HL-60 (cell line): Measurements from ENCODE around the gene SP5.

Source experiments
- DNase-seq, 2 experiments: peaks; one replicate each; pipeline ENCODE4 v3.0.0-alpha.2; 2010 to 2020; ENCODE audit warnings: low read depth in 1 of 2, low spot score in 1 of 2
- H3K27ac ChIP-seq: fragments of 250-450 bp; sonication (Bioruptor Pico); replicated peaks from 2 replicates; pipeline ENCODE4 v1.5.1; 2020; ENCODE audit warnings: mild to moderate bottlenecking, moderate library complexity
- H3K27me3 ChIP-seq: fragments of 250-450 bp; sonication (Bioruptor Pico); 2 replicates; pipeline ENCODE4 v1.5.1; 2021; ENCODE audit warnings: mild to moderate bottlenecking, moderate library complexity; ENCODE audit not compliant: insufficient read depth, poor library complexity, severe bottlenecking
- H3K4me3 ChIP-seq: replicated peaks from 2 replicates; pipeline ENCODE4 v1.5.1; 2011; ENCODE audit warnings: mild to moderate bottlenecking, control low read depth, low read length; ENCODE audit not compliant: insufficient read depth
- GABPA ChIP-seq: IDR thresholded peaks from 2 replicates; pipeline ENCODE4 v1.6.1; 2012; ENCODE audit warnings: low read depth
- POLR2AphosphoS5 ChIP-seq: IDR thresholded peaks from 2 replicates; pipeline ENCODE4 v1.6.1; 2012; ENCODE audit warnings: low read depth
- SPI1 ChIP-seq: IDR thresholded peaks from 2 replicates; pipeline ENCODE4 v1.6.1; 2012; ENCODE audit warnings: low read depth, mild to moderate bottlenecking, borderline replicate concordance
- TF ChIP-seq, protein P1 (sequence below): IDR thresholded peaks from 2 replicates; pipeline ENCODE4 v1.6.1; 2012; ENCODE audit warnings: low read depth; ENCODE audit not compliant: insufficient replicate concordance
- TF ChIP-seq, protein P2 (sequence below): IDR thresholded peaks from one replicate; pipeline ENCODE4 v1.5.1; 2011; ENCODE audit warnings: low read length, control low read depth, inconsistent platforms; ENCODE audit not compliant: insufficient read depth

The SP5 gene

GRCh38 chr2:170761572-170761971 lies 46.4 kb downstream of the SP5 start:
- no peak for DNase-seq
- Histone ChIP-seq H3K4me3 (no peak overlapping the region), H3K27me3 (no peaks in the 10 kb centered on the region), H3K27ac (no peak overlapping the region)
- TF ChIP-seq, protein P1, sequence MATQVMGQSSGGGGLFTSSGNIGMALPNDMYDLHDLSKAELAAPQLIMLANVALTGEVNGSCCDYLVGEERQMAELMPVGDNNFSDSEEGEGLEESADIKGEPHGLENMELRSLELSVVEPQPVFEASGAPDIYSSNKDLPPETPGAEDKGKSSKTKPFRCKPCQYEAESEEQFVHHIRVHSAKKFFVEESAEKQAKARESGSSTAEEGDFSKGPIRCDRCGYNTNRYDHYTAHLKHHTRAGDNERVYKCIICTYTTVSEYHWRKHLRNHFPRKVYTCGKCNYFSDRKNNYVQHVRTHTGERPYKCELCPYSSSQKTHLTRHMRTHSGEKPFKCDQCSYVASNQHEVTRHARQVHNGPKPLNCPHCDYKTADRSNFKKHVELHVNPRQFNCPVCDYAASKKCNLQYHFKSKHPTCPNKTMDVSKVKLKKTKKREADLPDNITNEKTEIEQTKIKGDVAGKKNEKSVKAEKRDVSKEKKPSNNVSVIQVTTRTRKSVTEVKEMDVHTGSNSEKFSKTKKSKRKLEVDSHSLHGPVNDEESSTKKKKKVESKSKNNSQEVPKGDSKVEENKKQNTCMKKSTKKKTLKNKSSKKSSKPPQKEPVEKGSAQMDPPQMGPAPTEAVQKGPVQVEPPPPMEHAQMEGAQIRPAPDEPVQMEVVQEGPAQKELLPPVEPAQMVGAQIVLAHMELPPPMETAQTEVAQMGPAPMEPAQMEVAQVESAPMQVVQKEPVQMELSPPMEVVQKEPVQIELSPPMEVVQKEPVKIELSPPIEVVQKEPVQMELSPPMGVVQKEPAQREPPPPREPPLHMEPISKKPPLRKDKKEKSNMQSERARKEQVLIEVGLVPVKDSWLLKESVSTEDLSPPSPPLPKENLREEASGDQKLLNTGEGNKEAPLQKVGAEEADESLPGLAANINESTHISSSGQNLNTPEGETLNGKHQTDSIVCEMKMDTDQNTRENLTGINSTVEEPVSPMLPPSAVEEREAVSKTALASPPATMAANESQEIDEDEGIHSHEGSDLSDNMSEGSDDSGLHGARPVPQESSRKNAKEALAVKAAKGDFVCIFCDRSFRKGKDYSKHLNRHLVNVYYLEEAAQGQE: no peak
- no peak for TF ChIP-seq SPI1
- TF ChIP-seq, protein P2, sequence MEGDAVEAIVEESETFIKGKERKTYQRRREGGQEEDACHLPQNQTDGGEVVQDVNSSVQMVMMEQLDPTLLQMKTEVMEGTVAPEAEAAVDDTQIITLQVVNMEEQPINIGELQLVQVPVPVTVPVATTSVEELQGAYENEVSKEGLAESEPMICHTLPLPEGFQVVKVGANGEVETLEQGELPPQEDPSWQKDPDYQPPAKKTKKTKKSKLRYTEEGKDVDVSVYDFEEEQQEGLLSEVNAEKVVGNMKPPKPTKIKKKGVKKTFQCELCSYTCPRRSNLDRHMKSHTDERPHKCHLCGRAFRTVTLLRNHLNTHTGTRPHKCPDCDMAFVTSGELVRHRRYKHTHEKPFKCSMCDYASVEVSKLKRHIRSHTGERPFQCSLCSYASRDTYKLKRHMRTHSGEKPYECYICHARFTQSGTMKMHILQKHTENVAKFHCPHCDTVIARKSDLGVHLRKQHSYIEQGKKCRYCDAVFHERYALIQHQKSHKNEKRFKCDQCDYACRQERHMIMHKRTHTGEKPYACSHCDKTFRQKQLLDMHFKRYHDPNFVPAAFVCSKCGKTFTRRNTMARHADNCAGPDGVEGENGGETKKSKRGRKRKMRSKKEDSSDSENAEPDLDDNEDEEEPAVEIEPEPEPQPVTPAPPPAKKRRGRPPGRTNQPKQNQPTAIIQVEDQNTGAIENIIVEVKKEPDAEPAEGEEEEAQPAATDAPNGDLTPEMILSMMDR: no peak

- no peak overlapping the region for H3K4me3 ChIP-seq
- no peak overlapping the region for H3K27ac ChIP-seq
- TF ChIP-seq POLR2AphosphoS5 (no peak), GABPA (no peak), SPI1 (no peak)
- TF ChIP-seq, protein P1: no peak
- TF ChIP-seq, protein P2: no peak
- DNase-seq: no peak
- no peaks in the 10 kb centered on the region for H3K27me3 ChIP-seq
Observed at GRCh38 chr2:170762760-170763159, 47.6 kb downstream of the SP5 start.

- DNase-seq: no peak
- no peak overlapping the region for H3K27ac ChIP-seq
- H3K27me3 ChIP-seq: no peaks in the 10 kb centered on the region
- TF ChIP-seq POLR2AphosphoS5: no peak
- no peak for TF ChIP-seq SPI1
- TF ChIP-seq, protein P1: no peak
- TF ChIP-seq, protein P2: no peak
- TF ChIP-seq GABPA: no peak
- no peak overlapping the region for H3K4me3 ChIP-seq
Observed at GRCh38 chr2:170763232-170763631, 48.1 kb downstream of the SP5 start.
